Activated CD4-positive, alpha-beta memory T cell treated with anti-CD3 and anti-CD28 coated beads, Interleukin-2, amount 10 ng/mL, durations not matched to agents 7 days and 5 days (primary cell): ENCODE data around the gene TCF3. TPM values are rescaled to one million over a fixed set of nuclear protein-coding genes. Genes with fewer than 3 reads are reported as not detected.
"Not testable (repeated sequence)": the region's sequence is repeated elsewhere in the genome, so short reads cannot be mapped to it uniquely, and the experiment has no call there.

Experiments
- CTCF ChIA-PET: fragments of 350-600 bp; sonication (Branson Sonifier 250); formaldehyde crosslinking; loops from one replicate; lab custom pipeline; 2021; ENCODE audit warnings: antibody characterized with exemption, inconsistent platforms; lab: Charles Lee
- POLR2A ChIA-PET: fragments of 350-600 bp; sonication (Branson Sonifier 250); formaldehyde crosslinking; loops from one replicate; lab custom pipeline; 2021; ENCODE audit warnings: antibody characterized with exemption; lab: Charles Lee
- DNase-seq: peaks from one replicate; pipeline ENCODE4 v3.0.0-alpha.2; 2020
- H3K27ac Mint-ChIP-seq: one replicate; pipeline ENCODE4 v1.8.0; 2021; ENCODE audit warnings: mild to moderate bottlenecking, mixed read lengths
- H3K27me3 Mint-ChIP-seq: one replicate; pipeline ENCODE4 v1.8.0; 2021; ENCODE audit warnings: mixed read lengths
- H3K36me3 Mint-ChIP-seq: one replicate; pipeline ENCODE4 v1.8.0; 2021; ENCODE audit warnings: low read depth, mixed read lengths
- H3K4me1 Mint-ChIP-seq: one replicate; pipeline ENCODE4 v1.8.0; 2021; ENCODE audit warnings: mixed read lengths
- H3K4me3 Mint-ChIP-seq: one replicate; pipeline ENCODE4 v1.8.0; 2021; ENCODE audit warnings: mild to moderate bottlenecking, mixed read lengths
- H3K9me3 Mint-ChIP-seq: one replicate; pipeline ENCODE4 v1.8.0; 2021; ENCODE audit warnings: mixed read lengths
- total RNA-seq, 2 experiments: library from RNA; stranded (reverse); gene quantifications; one replicate each; pipeline ENCODE4 v1.2.3, GENCODE V29; 2021

TCF3 gene
- total RNA-seq, 2 experiments from 2014 or later, result 67.3 to 71.2 TPM

GRCh38 chr19:1683869-1684572 lies 31.6 kb upstream of the TCF3 start:
- CTCF ChIA-PET, result no interaction called here
- no peaks in the 10 kb centered on the region for H3K4me1 Mint-ChIP-seq
- POLR2A ChIA-PET, result no interaction called here

GRCh38 chr19:1680976-1681375 lies 28.6 kb upstream of the TCF3 start:
- POLR2A ChIA-PET, result no interaction called here
- Mint-ChIP-seq H3K9me3 (no peaks in the 10 kb centered on the region), H3K27ac (no peak overlapping the region), H3K4me1 (no peaks in the 10 kb centered on the region), H3K36me3 (no peaks in the 10 kb centered on the region), H3K4me3 (no peak overlapping the region), H3K27me3 (peaks cover 17% of the 10 kb centered on the region)
- CTCF ChIA-PET, result no interaction called here
- DNase-seq, result no peak

More at GRCh38 chr19:1683869-1684572, 31.6 kb upstream of the TCF3 start:
- Mint-ChIP-seq H3K4me3 (no peak overlapping the region), H3K27me3 (peaks cover 3% of the 10 kb centered on the region), H3K27ac (no peak overlapping the region), H3K36me3 (no peaks in the 10 kb centered on the region), H3K9me3 (no peaks in the 10 kb centered on the region)
- no peak for DNase-seq

GRCh38 chr19:1678073-1678472 lies 25.7 kb upstream of the TCF3 start:
- POLR2A ChIA-PET, result no interaction called here

GRCh38 chr19:1676351-1677266 lies 24.2 kb upstream of the TCF3 start:
- Mint-ChIP-seq H3K36me3 (no peaks in the 10 kb centered on the region), H3K27me3 (peaks cover 30% of the 10 kb centered on the region), H3K4me3 (no peak overlapping the region), H3K27ac (no peak overlapping the region), H3K4me1 (no peaks in the 10 kb centered on the region), H3K9me3 (no peaks in the 10 kb centered on the region)
- POLR2A ChIA-PET, result no interaction called here
- no peak for DNase-seq
- CTCF ChIA-PET, result no interaction called here

More at GRCh38 chr19:1678073-1678472, 25.7 kb upstream of the TCF3 start:
- Mint-ChIP-seq H3K36me3 (no peaks in the 10 kb centered on the region), H3K4me1 (no peaks in the 10 kb centered on the region), H3K4me3 (no peak overlapping the region), H3K27me3 (peaks cover 29% of the 10 kb centered on the region), H3K27ac (no peak overlapping the region), H3K9me3 (no peaks in the 10 kb centered on the region)
- no peak for DNase-seq
- CTCF ChIA-PET, result no interaction called here

- peaks cover 3% of the 10 kb centered on the region for H3K4me1 Mint-ChIP-seq
- H3K27ac Mint-ChIP-seq, result no peak overlapping the region
- peaks cover 34% of the 10 kb centered on the region for H3K27me3 Mint-ChIP-seq
- no peaks in the 10 kb centered on the region for H3K9me3 Mint-ChIP-seq
- H3K36me3 Mint-ChIP-seq, result no peaks in the 10 kb centered on the region
- no peak for DNase-seq
- ChIA-PET CTCF (no interaction called here), POLR2A (no interaction called here)
- H3K4me3 Mint-ChIP-seq, result no peak overlapping the region
Observed at GRCh38 chr19:1675633-1676350, 23.4 kb upstream of the TCF3 start.

GRCh38 chr19:1674293-1674679 lies 21.9 kb upstream of the TCF3 start:
- DNase-seq, result no peak
- H3K36me3 Mint-ChIP-seq, result no peaks in the 10 kb centered on the region
- H3K4me3 Mint-ChIP-seq, result no peak overlapping the region
- H3K9me3 Mint-ChIP-seq, result no peaks in the 10 kb centered on the region
- CTCF ChIA-PET, result no interaction called here
- H3K4me1 Mint-ChIP-seq, result peaks cover 3% of the 10 kb centered on the region
- POLR2A ChIA-PET, result no interaction called here
- H3K27ac Mint-ChIP-seq, result no peak overlapping the region
- peaks cover 42% of the 10 kb centered on the region for H3K27me3 Mint-ChIP-seq

- no peaks in the 10 kb centered on the region for H3K9me3 Mint-ChIP-seq
- CTCF ChIA-PET, result interaction anchor here (1.7 to 2.1 kb wide), 2 partner anchors 49 to 152 kb away, joined by 6 to 8 read pairs; no protein-coding TSS in a partner anchor
- POLR2A ChIA-PET, result no interaction called here
Observed at GRCh38 chr19:1673645-1674292, 21.4 kb upstream of the TCF3 start.

GRCh38 chr19:1672769-1673644 lies 20.6 kb upstream of the TCF3 start:
- H3K9me3 Mint-ChIP-seq, result no peaks in the 10 kb centered on the region

More at GRCh38 chr19:1673645-1674292, 21.4 kb upstream of the TCF3 start:
- peaks cover 45% of the 10 kb centered on the region for H3K27me3 Mint-ChIP-seq
- peaks cover 3% of the 10 kb centered on the region for H3K4me1 Mint-ChIP-seq
- no peaks in the 10 kb centered on the region for H3K36me3 Mint-ChIP-seq
- H3K4me3 Mint-ChIP-seq, result no peak overlapping the region
- no peak for DNase-seq
- H3K27ac Mint-ChIP-seq, result no peak overlapping the region

GRCh38 chr19:1672038-1672768 lies 19.8 kb upstream of the TCF3 start:
- peak; percentile 53 for DNase-seq
- Mint-ChIP-seq H3K4me1 (peaks cover 7% of the 10 kb centered on the region), H3K9me3 (no peaks in the 10 kb centered on the region), H3K4me3 (no peak overlapping the region), H3K27me3 (peaks cover 50% of the 10 kb centered on the region), H3K27ac (no peak overlapping the region), H3K36me3 (no peaks in the 10 kb centered on the region)
- CTCF ChIA-PET, result interaction anchor here (0.6 to 2.5 kb wide), 24 partner anchors 10 to 296 kb away, joined by 3 to 19 read pairs (median 4); partner anchors contain the start of genes ATP8B3 and UQCR11
- POLR2A ChIA-PET, result interaction anchor here (1.1 to 1.4 kb wide), 2 partner anchors 67 to 154 kb away, joined by 3 to 8 read pairs; partner anchors contain the start of gene UQCR11

More at GRCh38 chr19:1672769-1673644, 20.6 kb upstream of the TCF3 start:
- Mint-ChIP-seq H3K36me3 (no peaks in the 10 kb centered on the region), H3K4me3 (no peak overlapping the region), H3K27ac (no peak overlapping the region), H3K4me1 (peaks cover 5% of the 10 kb centered on the region), H3K27me3 (peaks cover 48% of the 10 kb centered on the region)
- DNase-seq, result no peak
- POLR2A ChIA-PET, result interaction anchor here (1.1 to 1.4 kb wide), 2 partner anchors 68 to 153 kb away, joined by 3 to 8 read pairs; partner anchors contain the start of gene UQCR11
- CTCF ChIA-PET, result interaction anchor here (0.6 to 2.5 kb wide), 24 partner anchors 9 to 297 kb away, joined by 3 to 19 read pairs (median 4); partner anchors contain the start of genes ATP8B3 and UQCR11

- Mint-ChIP-seq H3K9me3 (no peaks in the 10 kb centered on the region), H3K27ac (no peak overlapping the region), H3K27me3 (peaks cover 45% of the 10 kb centered on the region), H3K4me3 (no peak overlapping the region), H3K4me1 (peaks cover 7% of the 10 kb centered on the region), H3K36me3 (no peaks in the 10 kb centered on the region)
- POLR2A ChIA-PET, result interaction anchor here (1.4 kb wide), 1 partner anchor 66 kb away, joined by 8 read pairs; the partner anchor contains the start of gene UQCR11
- CTCF ChIA-PET, result interaction anchor here (1.0 to 2.5 kb wide), 13 partner anchors 21 to 154 kb away, joined by 3 to 19 read pairs (median 5); partner anchors contain the start of genes ATP8B3 and UQCR11
- no peak for DNase-seq
Observed at GRCh38 chr19:1671716-1672037, 19.3 kb upstream of the TCF3 start.

GRCh38 chr19:1670747-1671146 lies 18.3 kb upstream of the TCF3 start:
- H3K4me3 Mint-ChIP-seq, POLR2A ChIA-PET, H3K9me3 Mint-ChIP-seq, H3K27ac Mint-ChIP-seq, H3K36me3 Mint-ChIP-seq, DNase-seq, H3K4me1 Mint-ChIP-seq: not testable (repeated sequence)
- CTCF ChIA-PET, result interaction anchor here (1.1 to 2.5 kb wide), 3 partner anchors 65 to 124 kb away, joined by 5 to 19 read pairs (median 14); partner anchors contain the start of gene UQCR11
- H3K27me3 Mint-ChIP-seq, result peaks cover 40% of the 10 kb centered on the region
